ENCODE data around the gene TRIM44.

DNA sequence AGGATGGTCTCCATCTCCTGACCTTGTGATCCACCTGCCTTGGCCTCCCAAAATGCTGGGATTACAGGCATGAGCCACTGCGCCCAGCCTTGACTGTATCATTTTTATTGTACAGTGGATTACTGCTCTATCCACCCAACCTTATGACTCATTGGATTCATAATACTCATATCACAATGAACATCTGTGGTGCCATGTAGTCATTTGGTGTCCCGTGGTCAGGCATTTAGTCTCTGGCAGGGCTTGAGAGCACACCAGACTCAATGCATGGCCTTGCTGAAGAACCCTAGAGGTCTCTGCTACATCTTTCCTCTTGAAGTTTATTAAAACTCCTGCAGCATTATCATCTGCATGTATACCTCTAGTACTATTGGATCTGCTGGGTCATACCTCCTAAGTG is 183.3 kb downstream of the TRIM44 start:
- TF ChIP-seq POLR2A (IDR thresholded peaks at IDR 0.05; ENCODE audit: low read depth, low read length), result no peak
- TF ChIP-seq TAF1 (IDR thresholded peaks at IDR 0.05; ENCODE audit: low read depth, low read length), result no peak
- no peak for TF ChIP-seq POLR2AphosphoS5 (IDR thresholded peaks at IDR 0.05; ENCODE audit: low read depth, low read length)

Measured in GM12891 (cell line).